ENCODE data around the gene UNC13C. TPM values are rescaled to one million over a fixed set of nuclear protein-coding genes. Genes with fewer than 3 reads are reported as not detected.

The UNC13C gene
- total RNA-seq, 1 donor from 2014 or later, result 0.21 TPM

GRCh38 chr15:54033869-54034458 is 55.7 kb downstream of the UNC13C start:
- TF ChIP-seq CTCF (IDR thresholded peaks at IDR 0.05; ENCODE audit: insufficient read depth, low read length, poor library complexity, severe bottlenecking), result no peak
- H3K36me3 ChIP-seq (ENCODE audit: control insufficient read depth, insufficient read depth, low read length), result no peaks in the 10 kb centered on the region

GRCh38 chr15:54035616-54036015 is 57.4 kb downstream of the UNC13C start:
- Histone ChIP-seq H3K27me3 (ENCODE audit: control insufficient read depth, insufficient read depth, low read length) (no peaks in the 10 kb centered on the region), H3K4me3 (ENCODE audit: low read depth, low read length) (no peak overlapping the region), H3K36me3 (ENCODE audit: control insufficient read depth, insufficient read depth, low read length) (no peaks in the 10 kb centered on the region)
- no peak for DNase-seq (ENCODE audit: low read depth)
- no peak for TF ChIP-seq CTCF (IDR thresholded peaks at IDR 0.05; ENCODE audit: insufficient read depth, low read length, poor library complexity, severe bottlenecking)

More at GRCh38 chr15:54033869-54034458, 55.7 kb downstream of the UNC13C start:
- no peak overlapping the region for H3K4me3 ChIP-seq (ENCODE audit: low read depth, low read length)
- no peaks in the 10 kb centered on the region for H3K27me3 ChIP-seq (ENCODE audit: control insufficient read depth, insufficient read depth, low read length)
- DNase-seq (ENCODE audit: low read depth), result no peak

- no peaks in the 10 kb centered on the region for H3K27me3 ChIP-seq (ENCODE audit: control insufficient read depth, insufficient read depth, low read length)
- no peak for DNase-seq (ENCODE audit: low read depth)
- H3K4me3 ChIP-seq (ENCODE audit: low read depth, low read length), result no peak overlapping the region
- no peak for TF ChIP-seq CTCF (IDR thresholded peaks at IDR 0.05; ENCODE audit: insufficient read depth, low read length, poor library complexity, severe bottlenecking)
- no peaks in the 10 kb centered on the region for H3K36me3 ChIP-seq (ENCODE audit: control insufficient read depth, insufficient read depth, low read length)
Observed at GRCh38 chr15:54045397-54045796, 67.2 kb downstream of the UNC13C start.

- H3K36me3 ChIP-seq (ENCODE audit: control insufficient read depth, insufficient read depth, low read length), result no peaks in the 10 kb centered on the region
- no peak for DNase-seq (ENCODE audit: low read depth)
- TF ChIP-seq CTCF (IDR thresholded peaks at IDR 0.05; ENCODE audit: insufficient read depth, low read length, poor library complexity, severe bottlenecking), result no peak
- H3K4me3 ChIP-seq (ENCODE audit: low read depth, low read length), result no peak overlapping the region
- H3K27me3 ChIP-seq (ENCODE audit: control insufficient read depth, insufficient read depth, low read length), result no peaks in the 10 kb centered on the region
Observed at GRCh38 chr15:54046093-54046492, 67.9 kb downstream of the UNC13C start.

- Histone ChIP-seq H3K27me3 (ENCODE audit: control insufficient read depth, insufficient read depth, low read length) (no peaks in the 10 kb centered on the region), H3K36me3 (ENCODE audit: control insufficient read depth, insufficient read depth, low read length) (no peaks in the 10 kb centered on the region), H3K4me3 (ENCODE audit: low read depth, low read length) (no peak overlapping the region)
- DNase-seq (ENCODE audit: low read depth), result no peak
- TF ChIP-seq CTCF (IDR thresholded peaks at IDR 0.05; ENCODE audit: insufficient read depth, low read length, poor library complexity, severe bottlenecking), result no peak
Observed at GRCh38 chr15:54064365-54064764, 86.1 kb downstream of the UNC13C start.

- DNase-seq (ENCODE audit: low read depth), result no peak
- Histone ChIP-seq H3K4me3 (ENCODE audit: low read depth, low read length) (no peak overlapping the region), H3K27me3 (ENCODE audit: control insufficient read depth, insufficient read depth, low read length) (no peaks in the 10 kb centered on the region), H3K36me3 (ENCODE audit: control insufficient read depth, insufficient read depth, low read length) (no peaks in the 10 kb centered on the region)
- no peak for TF ChIP-seq CTCF (IDR thresholded peaks at IDR 0.05; ENCODE audit: insufficient read depth, low read length, poor library complexity, severe bottlenecking)
Observed at GRCh38 chr15:54066403-54066802, 88.2 kb downstream of the UNC13C start.
